DND-41 (cell line): ENCODE data around the gene KHK.
A peak's percentile ranks its signal among the peaks of the same experiment; 100 is the strongest.

Experiments
- ATAC-seq: fragments of 200-7000 bp; cut with Tn5 transposase; 3 replicates; pipeline ENCODE4 v1.9.1; 2021; ENCODE audit warnings: low read depth; ENCODE audit not compliant: insufficient read depth
- DNase-seq: peaks from one replicate; pipeline ENCODE4 v3.0.0-alpha.2; 2020
- H2AFZ ChIP-seq: 2 replicates; pipeline ENCODE4 v1.6.0; 2012; ENCODE audit warnings: low read depth, low read length
- H3K27ac ChIP-seq: 2 replicates; pipeline ENCODE4 v1.5.1; 2012; ENCODE audit warnings: low read length, inconsistent platforms
- H3K27me3 ChIP-seq: fragments of 200-600 bp; sonication (generic); 2 replicates; pipeline ENCODE4 v1.6.0; 2012; ENCODE audit warnings: low read length, mild to moderate bottlenecking, inconsistent platforms; ENCODE audit not compliant: insufficient read depth, poor library complexity
- H3K36me3 ChIP-seq: 2 replicates; pipeline ENCODE4 v1.5.1; 2012; ENCODE audit warnings: low read length, inconsistent platforms; ENCODE audit not compliant: insufficient read depth
- H3K4me1 ChIP-seq: 2 replicates; pipeline ENCODE4 v1.5.1; 2012; ENCODE audit warnings: mild to moderate bottlenecking, low read length; ENCODE audit not compliant: insufficient read depth
- H3K4me2 ChIP-seq: 2 replicates; pipeline ENCODE4 v1.6.0; 2012; ENCODE audit warnings: mild to moderate bottlenecking, moderate library complexity, low read length, inconsistent platforms; ENCODE audit not compliant: insufficient read depth
- H3K4me3 ChIP-seq, 2 experiments: fragments of 200-600 bp in 1 of 2; shearing (Covaris generic) in 1 of 2; 2 replicates each; pipeline ENCODE4 v1.5.1; 2012 to 2016; ENCODE audit warnings: inconsistent platforms in 2 of 2, low read length in 2 of 2, mild to moderate bottlenecking in 2 of 2, low read depth in 1 of 2, moderate library complexity in 1 of 2
- H3K79me2 ChIP-seq: 2 replicates; pipeline ENCODE4 v1.6.0; 2012; ENCODE audit warnings: low read length, inconsistent platforms; ENCODE audit not compliant: insufficient read depth
- H3K9ac ChIP-seq: 2 replicates; pipeline ENCODE4 v1.6.0; 2012; ENCODE audit warnings: low read depth, mild to moderate bottlenecking, inconsistent platforms, low read length, moderate library complexity
- H3K9me3 ChIP-seq: 2 replicates; pipeline ENCODE4 v1.5.1; 2012; ENCODE audit warnings: low read length, moderate library complexity, mild to moderate bottlenecking, inconsistent platforms; ENCODE audit not compliant: insufficient read depth, severe bottlenecking
- H4K20me1 ChIP-seq: 2 replicates; pipeline ENCODE4 v1.6.0; 2012; ENCODE audit warnings: low read length; ENCODE audit not compliant: insufficient read depth
- CTCF ChIP-seq: IDR thresholded peaks from 2 replicates; pipeline ENCODE4 v1.5.1; 2012; ENCODE audit warnings: borderline replicate concordance, low read length, moderate library complexity, mild to moderate bottlenecking; ENCODE audit not compliant: poor library complexity, severe bottlenecking; ENCODE audit errors: extremely low read depth
- EZH2 ChIP-seq: IDR thresholded peaks from 3 replicates; pipeline ENCODE4 v1.6.1; 2012; ENCODE audit warnings: borderline replicate concordance, low read depth, mild to moderate bottlenecking, moderate library complexity, low read length, inconsistent platforms; ENCODE audit not compliant: severe bottlenecking

The KHK gene

GRCh38 chr2:27125104-27125503 is 38.5 kb downstream of the KHK start:
- Histone ChIP-seq H2AFZ (no peak overlapping the region), H3K4me2 (no peak overlapping the region), H3K36me3 (peaks cover 3% of the 10 kb centered on the region), H3K27me3 (peaks cover 5% of the 10 kb centered on the region), H3K9ac (no peak overlapping the region), H3K4me1 (no peaks in the 10 kb centered on the region), H3K27ac (no peak overlapping the region), H3K4me3 (no peak overlapping the region), H4K20me1 (0 out of 2 replicates have a peak, but pooled peaks cover 4% of the 10 kb centered on the region), H3K9me3 (no peaks in the 10 kb centered on the region), H3K79me2 (no peaks in the 10 kb centered on the region)
- no peak for TF ChIP-seq CTCF
- TF ChIP-seq EZH2 = no peak
- ATAC-seq (no peak), DNase-seq (no peak)

GRCh38 chr2:27126252-27126710 is 39.7 kb downstream of the KHK start:
- Histone ChIP-seq H3K9me3 (no peaks in the 10 kb centered on the region), H3K79me2 (no peaks in the 10 kb centered on the region), H3K27ac (no peak overlapping the region), H3K4me2 (no peak overlapping the region), H2AFZ (no peak overlapping the region), H3K9ac (no peak overlapping the region), H3K4me3 (no peak overlapping the region), H3K4me1 (no peaks in the 10 kb centered on the region), H3K27me3 (peaks cover 5% of the 10 kb centered on the region), H4K20me1 (peaks cover 10% of the 10 kb centered on the region; the same call in 1 of the 2 replicates), H3K36me3 (peaks cover 15% of the 10 kb centered on the region)
- DNase-seq (no peak), ATAC-seq (no peak)
- no peak for TF ChIP-seq CTCF
- TF ChIP-seq EZH2 = no peak

GRCh38 chr2:27127883-27128667 is 41.5 kb downstream of the KHK start:
- Histone ChIP-seq H3K4me2 (no peak overlapping the region), H3K4me3 (no peak overlapping the region), H4K20me1 (peaks cover 28% of the 10 kb centered on the region), H3K27me3 (no peaks in the 10 kb centered on the region), H3K9ac (no peak overlapping the region), H2AFZ (no peak overlapping the region), H3K36me3 (peaks cover 33% of the 10 kb centered on the region), H3K27ac (no peak overlapping the region), H3K79me2 (peaks cover 12% of the 10 kb centered on the region), H3K9me3 (no peaks in the 10 kb centered on the region), H3K4me1 (peaks cover 11% of the 10 kb centered on the region)
- DNase-seq (no peak), ATAC-seq (peak; percentile 17; the same call in 1 of the 3 replicates)
- TF ChIP-seq EZH2 (no peak), CTCF (no peak)
